NCI-H526 (cell line): Measurements from ENCODE around the gene PIGL.
"Not testable (repeated sequence)": the region's sequence is repeated elsewhere in the genome, so short reads cannot be mapped to it uniquely, and the experiment has no call there.

Source experiments
- DNase-seq, 2 experiments: peaks; one replicate each; lab custom pipeline; 2025; lab: John Stamatoyannopoulos, UW

PIGL gene

GRCh38 chr17:16217002-16217635, at the start of gene PIGL:
Gene PIGL, plus strand, starts transcription at chr17:16217210. Its CDS starts 17 bp downstream, at chr17:16217227.
- peak; percentile 71 to 88 for DNase-seq

GRCh38 chr17:16171613-16172012, 45.4 kb upstream of the PIGL start:
- DNase-seq, result peak; percentile 84 to 85

- DNase-seq, result no peak
These were observed 38.2 kb upstream of the PIGL start for GRCh38 chr17:16178836-16179235.

GRCh38 chr17:16181581-16181980, 35.4 kb upstream of the PIGL start:
- peak in 1 of 2 experiments; percentile 3 for DNase-seq

- no peak for DNase-seq
These were observed 29.4 kb upstream of the PIGL start for GRCh38 chr17:16187642-16188041.

GRCh38 chr17:16189791-16190348, 27.1 kb upstream of the PIGL start:
- DNase-seq, result no peak

- no peak for DNase-seq
These were observed 26.2 kb upstream of the PIGL start for GRCh38 chr17:16190703-16191360.

- no peak for DNase-seq
These were observed 25.4 kb upstream of the PIGL start for GRCh38 chr17:16191604-16192003.

- DNase-seq, result not testable (repeated sequence)
These were observed 22.6 kb upstream of the PIGL start for GRCh38 chr17:16194307-16194835.

GRCh38 chr17:16197276-16197675, 19.7 kb upstream of the PIGL start:
- no peak for DNase-seq

GRCh38 chr17:16199093-16199492, 17.9 kb upstream of the PIGL start:
- DNase-seq, result peak in 1 of 2 experiments; percentile 11

- DNase-seq, result not testable (repeated sequence)
These were observed 15.3 kb upstream of the PIGL start for GRCh38 chr17:16201693-16202131.

GRCh38 chr17:16202554-16203500, 14.2 kb upstream of the PIGL start:
- not testable (repeated sequence) for DNase-seq

GRCh38 chr17:16204763-16205162, 12.2 kb upstream of the PIGL start:
- DNase-seq, result not testable (repeated sequence)

- no peak for DNase-seq
These were observed 5.4 kb upstream of the PIGL start for GRCh38 chr17:16211590-16211989.

GRCh38 chr17:16212793-16213192, 4.2 kb upstream of the PIGL start:
- no peak for DNase-seq

- DNase-seq, result peak; percentile 13 to 33
These were observed 2.6 kb upstream of the PIGL start for GRCh38 chr17:16214190-16215001.

GRCh38 chr17:16215002-16215272, 2.1 kb upstream of the PIGL start:
- peak in 1 of 2 experiments; percentile 71 for DNase-seq

GRCh38 chr17:16215273-16215964, 1.6 kb upstream of the PIGL start, which contains the start of gene NCOR1:
Gene NCOR1, minus strand, starts transcription at chr17:16215534. Its CDS starts 20,965 bp downstream, at chr17:16194569.
- peak; percentile 70 to 93 for DNase-seq

GRCh38 chr17:16215965-16216316, 1.1 kb upstream of the PIGL start:
- peak in 1 of 2 experiments; percentile 32 for DNase-seq
